Brain microvascular endothelial cell (primary cell): Measurements from ENCODE around the gene RPL3.
A peak's percentile ranks its signal among the peaks of the same experiment; 100 is the strongest.

ENCODE experiments used
- DNase-seq: peaks from one replicate; pipeline ENCODE4 v3.0.0-alpha.2; 2020
- H3K27ac ChIP-seq: fragments of 250-450 bp; sonication (Bioruptor Pico); 2 replicates; pipeline ENCODE4 v1.5.1; 2020; ENCODE audit warnings: mild to moderate bottlenecking, moderate library complexity
- H3K27me3 ChIP-seq: fragments of 250-450 bp; sonication (Bioruptor Pico); replicated peaks from 2 replicates; pipeline ENCODE4 v1.5.1; 2020; ENCODE audit warnings: mild to moderate bottlenecking
- H3K36me3 ChIP-seq: fragments of 250-450 bp; sonication (Bioruptor Pico); replicated peaks from 2 replicates; pipeline ENCODE4 v1.5.1; 2020; ENCODE audit warnings: mild to moderate bottlenecking
- H3K4me3 ChIP-seq: 2 replicates; pipeline ENCODE4 v1.5.1; 2011; ENCODE audit warnings: low read depth, mild to moderate bottlenecking, control low read depth, low read length, moderate library complexity
- CTCF ChIP-seq: IDR thresholded peaks from 2 replicates; pipeline ENCODE4 v1.5.1; 2011; ENCODE audit warnings: low read depth, mild to moderate bottlenecking, moderate library complexity, low read length, control low read depth, inconsistent platforms; ENCODE audit errors: missing control alignments
- in situ Hi-C: cut with HindIII; loops from 2 replicates; pipeline ENCODE4 v1.10.0; 2017; ENCODE audit warnings: low sequenced_read_pairs, low pct_ligation_motif_present

Gene RPL3

GRCh38 chr22:39317084-39317774, 2.2 kb downstream of the RPL3 start:
- in situ Hi-C loops, result no loop called here
- peaks cover 68% of the 10 kb centered on the region for H3K36me3 ChIP-seq
- DNase-seq, result no peak
- H3K27ac ChIP-seq, result peak overlapping the region; percentile 13
- TF ChIP-seq CTCF, result no peak
- H3K27me3 ChIP-seq, result no peaks in the 10 kb centered on the region
- peak overlapping the region; percentile 93 for H3K4me3 ChIP-seq

- Histone ChIP-seq H3K27me3 (no peaks in the 10 kb centered on the region), H3K4me3 (peak overlapping the region; percentile 93), H3K36me3 (peaks cover 75% of the 10 kb centered on the region), H3K27ac (peak overlapping the region; percentile 13)
- peak; percentile 79 for DNase-seq
- TF ChIP-seq CTCF, result peak; percentile 94
- in situ Hi-C loops, result no loop called here
Measured at GRCh38 chr22:39316440-39317083, 2.9 kb downstream of the RPL3 start.

- Histone ChIP-seq H3K36me3 (peaks cover 87% of the 10 kb centered on the region), H3K4me3 (peak overlapping the region; percentile 93), H3K27ac (no peak overlapping the region), H3K27me3 (no peaks in the 10 kb centered on the region)
- TF ChIP-seq CTCF, result no peak
- DNase-seq, result no peak
- in situ Hi-C loops, result no loop called here
Measured at GRCh38 chr22:39315389-39315788, 4.0 kb downstream of the RPL3 start.

GRCh38 chr22:39314251-39314971, 5.0 kb downstream of the RPL3 start:
- H3K36me3 ChIP-seq, result peaks cover 89% of the 10 kb centered on the region
- no peak for DNase-seq
- TF ChIP-seq CTCF, result peak; percentile 31
- H3K4me3 ChIP-seq, result peak overlapping the region; percentile 12
- no peak overlapping the region for H3K27ac ChIP-seq
- H3K27me3 ChIP-seq, result no peaks in the 10 kb centered on the region
- in situ Hi-C loops, result no loop called here

GRCh38 chr22:39313258-39314001, 6.0 kb downstream of the RPL3 start:
- no peak for DNase-seq
- Histone ChIP-seq H3K27ac (no peak overlapping the region), H3K4me3 (no peak overlapping the region), H3K36me3 (peaks cover 83% of the 10 kb centered on the region), H3K27me3 (no peaks in the 10 kb centered on the region)
- in situ Hi-C loops, result no loop called here
- TF ChIP-seq CTCF, result no peak
